Activated gamma-delta T cell treated with Interleukin-2 at 50 U/mL for 16 hours (primary cell): ENCODE data around the gene CDKN1C.

Source experiments
- DNase-seq: peaks from one replicate; pipeline ENCODE4 v3.0.0-alpha.2; 2020

CDKN1C gene

DNA sequence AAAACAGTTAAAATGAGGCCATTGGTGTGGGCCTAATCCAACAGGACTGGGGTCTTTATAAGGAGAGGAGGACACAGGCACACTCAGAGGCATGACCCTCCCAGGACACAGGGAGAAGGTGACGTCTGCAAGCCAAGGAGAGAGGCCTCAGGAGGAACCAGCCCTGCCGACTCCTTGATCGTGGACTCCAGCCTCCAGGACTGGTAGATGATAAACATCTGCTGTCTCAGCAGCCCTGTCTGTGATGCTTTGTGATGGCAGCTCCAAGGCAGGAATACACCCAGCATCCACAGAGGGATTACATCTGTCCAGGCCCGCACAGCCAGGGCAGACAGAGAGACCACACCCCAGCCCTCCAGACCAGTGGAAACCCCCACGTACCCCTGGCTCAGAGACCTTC, 18.4 kb downstream of the CDKN1C start:
- no peak for DNase-seq

DNA sequence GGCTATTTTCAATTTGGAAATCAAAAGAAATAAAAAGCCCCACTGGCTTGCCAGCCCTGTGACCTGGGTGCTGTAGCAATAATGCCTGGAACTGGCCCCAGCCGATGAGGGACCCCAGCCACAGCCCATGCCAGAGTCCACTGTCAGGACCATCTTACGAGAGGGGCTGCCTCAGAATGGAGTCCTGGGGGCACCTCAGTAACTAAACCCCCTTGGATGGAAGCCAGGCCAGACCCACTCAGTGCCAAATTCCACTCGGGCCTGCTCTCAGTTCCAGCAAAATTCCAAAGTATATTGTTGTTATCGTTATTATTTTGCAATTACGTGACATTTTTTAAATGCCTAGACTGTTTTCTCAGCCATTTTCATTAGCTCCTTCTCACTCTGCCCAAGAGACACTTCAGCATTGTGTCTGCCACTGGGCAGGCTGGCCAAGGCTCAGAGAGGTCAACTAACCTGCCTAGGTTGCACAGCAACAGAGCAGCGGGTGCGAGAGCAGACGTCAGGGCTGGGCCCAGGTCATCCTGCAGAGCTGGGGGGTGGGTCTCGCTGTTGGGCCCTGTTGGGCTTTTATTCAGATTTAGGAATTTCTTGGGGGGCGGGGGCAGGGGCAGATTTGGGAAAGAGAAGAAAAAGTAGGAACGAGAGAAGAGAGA, 19.5 kb downstream of the CDKN1C start:
- no peak for DNase-seq

DNA sequence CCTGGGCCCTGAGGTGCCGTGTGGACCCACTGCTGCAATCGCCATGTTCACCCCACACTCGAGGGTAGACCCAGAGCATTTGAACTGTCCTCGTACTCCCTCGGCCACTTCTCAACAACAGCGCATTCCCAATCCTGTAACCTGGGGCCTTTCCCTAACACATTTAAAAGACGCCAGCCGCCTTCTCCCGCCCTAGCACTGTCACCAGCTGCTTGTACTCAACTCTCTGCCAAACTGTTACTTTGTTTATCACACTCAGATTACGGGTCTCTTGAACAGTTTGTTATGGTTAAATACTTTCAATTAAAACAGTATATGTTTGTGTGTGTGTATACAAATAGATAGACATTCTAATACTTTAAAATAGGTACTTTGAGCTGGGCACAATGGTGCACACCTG, 20.7 kb downstream of the CDKN1C start:
- no peak for DNase-seq

DNA sequence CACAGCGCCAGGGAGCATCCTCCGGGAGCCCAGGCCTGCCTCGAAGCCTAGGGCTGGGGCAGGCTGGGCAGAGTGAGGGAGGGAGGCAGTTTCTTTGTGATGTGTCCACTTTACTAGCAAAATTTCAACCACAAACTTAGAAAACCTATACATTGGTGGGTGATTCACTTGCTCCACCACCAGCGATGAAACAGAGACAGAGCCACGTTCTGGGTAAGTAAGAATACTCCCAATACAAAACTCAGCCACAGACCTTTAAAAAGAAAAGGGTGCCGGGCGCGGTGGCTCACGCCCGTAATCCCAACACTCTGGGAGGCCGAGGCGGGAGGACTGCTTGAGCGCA, 22.3 kb downstream of the CDKN1C start:
- no peak for DNase-seq

DNA sequence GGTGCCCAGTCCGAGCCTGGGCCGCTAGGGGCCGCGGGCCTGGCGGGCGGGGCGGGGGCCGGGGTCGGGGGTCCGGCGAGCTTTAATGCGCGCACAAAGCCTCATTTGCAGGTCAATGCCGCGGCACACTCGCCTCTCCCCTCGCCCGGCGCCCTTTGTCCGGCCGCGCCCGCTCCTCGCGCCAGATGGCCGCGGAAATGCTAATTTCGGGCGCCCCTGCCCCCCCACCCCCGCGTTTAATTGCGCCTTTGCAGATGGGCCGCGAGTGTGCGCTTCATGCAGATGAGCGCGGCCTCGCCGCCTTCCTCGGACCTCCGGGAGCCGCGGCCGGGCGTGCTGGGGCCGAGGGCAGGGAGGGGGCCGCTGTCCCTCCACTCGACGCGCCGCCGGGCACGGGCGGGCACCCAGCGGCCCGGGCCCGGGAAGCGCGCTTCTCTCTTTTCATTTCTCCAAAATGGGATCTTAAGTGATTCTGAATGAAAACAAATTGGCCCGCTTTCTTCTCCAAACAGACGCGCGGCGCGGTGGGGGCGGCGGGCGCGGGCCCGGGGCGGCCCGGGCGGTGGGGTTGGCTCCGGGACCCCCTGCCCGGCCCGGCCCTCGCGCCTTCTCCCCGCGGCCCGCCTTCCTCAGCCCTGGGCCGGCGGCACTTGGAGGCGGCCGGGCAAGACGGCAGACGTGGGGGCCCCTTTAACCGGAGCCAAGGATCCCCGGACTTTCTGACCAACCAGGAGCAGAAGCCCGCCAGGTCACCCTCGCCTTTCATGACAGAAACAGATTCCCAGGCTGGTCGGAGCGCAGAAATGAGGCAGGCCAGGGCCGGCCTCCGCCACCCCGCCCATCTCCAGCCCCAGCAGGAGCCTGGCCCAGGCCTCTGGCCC, 22.9 kb downstream of the CDKN1C start:
- no peak for DNase-seq

DNA sequence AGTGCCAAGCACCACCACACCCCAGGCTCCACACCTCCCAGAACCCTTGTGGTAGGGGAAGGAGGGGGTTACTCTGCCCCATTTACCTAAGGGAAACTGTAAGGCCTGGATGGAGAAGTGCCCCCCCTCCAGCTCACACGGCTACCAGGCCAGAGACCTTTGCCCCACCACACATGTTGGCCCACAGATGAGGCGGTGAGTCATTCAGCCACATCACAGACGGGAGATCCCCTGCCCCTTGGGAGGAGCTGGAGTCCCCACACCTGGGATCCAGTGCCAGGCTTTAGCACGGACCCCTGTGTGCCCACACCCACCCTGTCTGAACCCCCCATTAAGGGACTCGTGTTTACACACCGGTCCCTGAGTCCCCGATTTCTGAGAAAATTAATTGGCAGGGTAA, 24.9 kb downstream of the CDKN1C start:
- DNase-seq = no peak

DNA sequence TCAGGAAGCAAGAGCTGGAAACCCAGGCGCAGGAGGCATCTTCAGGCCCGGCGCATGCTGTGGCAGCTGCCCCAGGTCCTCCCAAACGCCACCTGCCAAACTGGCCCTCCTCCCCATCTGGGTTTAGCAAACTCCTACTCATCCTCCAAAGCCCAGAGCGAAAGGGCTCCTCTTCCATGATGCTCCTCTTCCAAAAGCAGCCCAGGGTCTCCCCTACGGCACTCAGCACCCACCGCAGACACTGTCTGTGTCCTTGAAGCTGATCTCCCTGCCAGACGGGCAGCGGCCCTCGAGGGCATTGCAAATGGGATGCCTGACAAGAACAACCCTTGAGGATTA, 25.9 kb downstream of the CDKN1C start:
- no peak for DNase-seq

DNA sequence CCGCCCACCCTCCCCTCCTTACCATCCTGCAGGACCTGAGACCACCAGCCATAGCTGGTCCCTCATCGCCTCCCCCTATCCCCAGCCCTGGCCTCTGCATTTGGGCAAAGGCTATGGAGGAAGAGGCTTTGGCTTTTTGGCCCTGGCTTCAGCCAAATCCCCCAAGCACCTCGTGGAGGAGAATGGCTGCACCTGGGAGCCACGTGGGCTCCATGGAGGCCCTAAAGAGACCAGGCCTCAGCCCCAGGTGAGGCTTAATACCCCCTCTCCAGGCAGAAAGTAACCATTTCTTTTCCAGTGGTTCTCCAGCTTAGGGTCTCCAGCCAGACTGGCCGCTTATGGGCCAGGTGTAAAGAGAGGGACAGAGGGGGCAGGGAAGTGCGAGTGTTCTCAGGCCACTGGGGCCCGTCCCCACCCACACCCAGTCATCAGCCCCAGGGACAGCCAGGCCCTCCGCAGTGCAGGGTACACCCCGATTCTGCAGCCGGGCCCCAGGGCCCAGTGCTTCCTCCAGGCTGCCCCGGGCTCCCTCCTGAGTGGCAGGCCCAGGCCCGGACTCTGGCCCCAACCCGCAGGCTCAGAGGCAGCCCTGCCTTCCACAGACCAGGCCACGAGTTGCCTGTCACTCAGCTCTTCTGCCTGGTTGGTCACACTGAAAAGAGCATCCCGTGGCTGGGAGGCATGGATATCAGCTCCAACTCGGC, 26.4 kb downstream of the CDKN1C start:
- no peak for DNase-seq

DNA sequence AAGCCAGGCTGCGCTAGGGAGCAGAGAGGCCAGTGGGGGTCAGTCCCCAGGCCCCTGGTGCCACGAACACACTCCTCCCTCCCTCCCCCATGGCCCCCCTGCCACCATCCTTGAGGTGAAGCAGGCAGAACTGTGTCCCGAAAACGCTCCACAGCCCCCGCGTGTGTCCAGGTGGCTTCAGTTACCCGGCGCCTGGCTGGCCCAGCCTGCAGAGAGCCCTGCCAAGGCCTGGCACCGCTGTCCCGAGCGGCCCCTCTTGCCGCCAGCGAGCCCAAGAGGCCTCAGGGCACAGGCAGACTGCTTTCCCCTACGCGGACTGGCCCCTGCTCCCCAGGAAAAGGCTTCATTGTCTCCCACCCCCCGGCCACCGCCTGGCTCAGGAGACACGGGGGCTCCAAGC, 27.7 kb downstream of the CDKN1C start:
- DNase-seq = no peak

DNA sequence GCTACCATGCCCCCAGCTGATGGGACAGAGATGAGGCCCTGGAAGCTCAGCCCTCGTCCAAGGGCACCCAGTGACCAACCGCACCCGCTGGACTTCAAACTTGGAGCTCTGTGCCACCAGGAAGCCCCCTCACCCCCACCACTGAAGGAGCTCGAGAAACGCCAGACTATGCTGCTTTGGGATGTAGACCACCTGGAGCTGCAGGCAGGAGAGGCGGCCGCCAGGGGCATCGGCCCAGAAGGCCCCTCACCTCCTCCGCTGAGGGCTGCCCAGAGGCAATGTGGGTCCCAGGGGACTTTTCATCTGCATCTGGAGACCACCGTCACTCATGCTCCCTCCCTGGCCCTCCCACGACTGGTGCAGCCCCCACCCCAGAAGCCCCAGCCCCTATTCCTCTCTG, 28.3 kb downstream of the CDKN1C start:
- no peak for DNase-seq

DNA sequence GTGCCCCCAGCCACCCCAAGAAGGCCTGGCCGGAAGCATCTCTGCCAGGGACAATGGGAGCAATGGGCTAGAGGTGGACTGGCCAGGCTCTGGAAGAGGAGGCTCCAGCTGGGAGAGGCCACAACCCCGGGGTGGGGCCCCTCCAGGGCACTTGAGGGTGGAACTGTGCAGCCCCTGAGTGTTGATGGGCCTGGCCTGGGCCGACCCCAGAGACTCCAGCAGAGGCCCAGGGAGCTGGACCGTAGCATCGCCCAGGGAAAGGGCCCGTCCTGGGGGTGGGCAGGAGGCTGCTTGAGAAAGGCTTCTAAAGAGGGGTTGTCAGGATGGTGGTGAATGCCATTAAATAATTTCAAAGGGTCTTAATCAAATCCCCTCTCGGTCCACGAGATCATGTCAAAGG, 30.4 kb downstream of the CDKN1C start:
- DNase-seq = no peak

DNA sequence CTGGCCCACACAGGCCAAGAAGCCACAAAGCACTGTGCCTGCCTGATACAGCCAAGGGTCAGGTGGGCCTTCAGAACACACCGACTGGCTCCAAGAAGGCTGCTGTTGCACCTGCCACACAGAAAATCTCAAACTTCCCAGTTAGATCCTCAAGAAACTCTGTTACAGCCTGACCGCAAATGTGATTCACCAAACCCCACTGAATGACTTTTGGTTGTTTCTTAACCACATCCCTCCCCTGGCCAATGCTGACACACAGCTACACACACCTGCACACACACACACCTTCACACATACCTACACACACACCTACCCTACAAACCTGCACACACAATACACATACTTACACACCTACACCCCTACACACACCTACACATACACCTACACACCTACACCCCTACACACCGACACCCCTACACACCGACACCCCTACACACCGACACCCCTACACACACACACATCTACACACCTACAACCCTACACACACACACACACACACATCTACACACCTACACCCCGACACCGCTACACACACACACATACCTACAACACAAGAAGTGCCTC, 31.5 kb downstream of the CDKN1C start:
- no peak for DNase-seq

DNA sequence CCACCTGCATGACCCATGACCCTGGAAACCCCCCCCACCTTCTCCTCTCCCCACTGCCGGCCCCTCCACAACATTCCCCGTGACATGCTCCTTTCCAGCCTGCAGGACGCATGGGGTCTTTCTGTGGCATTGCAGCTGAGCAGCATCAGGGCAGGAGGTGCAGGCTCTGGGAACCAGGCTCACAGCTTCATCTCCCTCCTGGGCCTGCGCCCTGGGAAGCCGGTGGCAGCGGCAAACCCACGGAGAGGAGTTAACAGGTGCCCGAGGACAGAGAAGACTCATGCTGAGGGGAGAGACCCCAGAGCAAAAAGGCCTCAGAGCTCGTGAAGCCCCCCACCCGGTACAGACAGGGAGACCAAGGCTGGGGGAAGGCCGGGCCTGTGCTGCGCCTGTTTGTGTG, 32.2 kb downstream of the CDKN1C start:
- no peak for DNase-seq

DNA sequence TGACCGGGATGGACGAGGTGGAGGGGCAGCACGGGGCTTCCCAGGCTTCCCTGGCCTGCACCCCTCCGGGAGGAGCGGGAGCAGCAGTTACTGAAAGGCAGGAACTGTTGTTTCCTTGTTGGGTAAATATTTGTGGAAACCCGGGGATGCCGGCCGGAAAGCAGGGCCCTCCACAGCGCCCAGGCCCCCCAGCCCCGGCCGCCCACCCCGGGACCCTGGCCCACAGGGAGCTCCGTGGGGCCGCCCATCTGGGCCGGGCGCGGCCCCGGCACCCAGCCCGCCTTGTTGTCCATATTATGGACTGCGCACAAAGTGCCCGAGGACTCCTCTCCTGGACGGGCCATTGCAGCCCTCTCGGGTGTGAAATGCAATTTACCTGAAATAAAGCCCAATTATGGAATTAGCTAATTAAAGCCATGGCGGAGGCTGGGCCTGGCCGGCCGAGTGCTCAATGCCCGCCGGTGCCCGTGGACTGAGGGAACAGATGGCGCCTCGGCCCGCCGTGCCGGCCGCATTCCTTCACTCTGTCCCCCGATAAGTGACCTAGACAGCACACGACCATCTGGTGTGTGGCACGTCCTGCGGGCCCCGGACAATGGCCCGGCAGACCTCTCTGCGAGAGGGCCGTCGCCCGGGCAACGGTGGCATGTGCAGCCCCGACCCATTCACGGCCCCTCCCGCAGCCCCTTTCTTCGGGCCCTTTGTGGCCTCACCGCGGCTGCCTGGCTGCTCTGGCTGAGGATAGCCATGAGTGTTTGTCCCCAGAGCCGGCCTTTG, 35.4 kb downstream of the CDKN1C start:
- DNase-seq = no peak

DNA sequence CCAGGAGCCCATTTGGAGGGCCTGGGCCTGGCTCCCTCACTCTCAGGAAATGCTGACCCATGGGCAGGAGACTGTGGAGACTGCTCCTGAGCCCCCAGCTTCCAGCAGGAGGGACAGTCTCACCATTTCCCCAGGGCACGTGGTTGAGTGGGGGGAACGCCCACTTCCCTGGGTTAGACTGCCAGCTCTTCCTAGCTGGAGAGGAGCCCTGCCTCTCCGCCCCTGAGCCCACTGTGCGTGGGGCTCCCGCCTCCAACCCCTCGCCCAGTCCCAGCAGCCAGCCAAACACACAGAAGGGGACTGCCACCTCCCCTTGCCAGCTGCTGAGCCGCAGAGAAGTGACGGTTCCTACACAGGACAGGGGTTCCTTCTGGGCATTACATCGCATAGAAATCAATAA, 37.1 kb downstream of the CDKN1C start:
- DNase-seq = no peak

DNA sequence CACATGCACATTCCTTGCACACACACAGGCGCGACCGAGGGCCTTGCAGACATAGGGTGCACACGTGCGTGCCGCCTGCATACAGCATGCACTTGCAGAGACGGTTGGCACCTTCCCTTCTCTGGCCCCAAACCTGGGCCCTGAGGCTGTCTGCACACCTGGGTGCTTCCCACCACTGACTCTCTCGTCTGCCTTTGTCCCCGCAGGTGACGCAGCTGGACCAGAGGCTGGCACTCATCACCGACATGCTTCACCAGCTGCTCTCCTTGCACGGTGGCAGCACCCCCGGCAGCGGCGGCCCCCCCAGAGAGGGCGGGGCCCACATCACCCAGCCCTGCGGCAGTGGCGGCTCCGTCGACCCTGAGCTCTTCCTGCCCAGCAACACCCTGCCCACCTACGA, 38.0 kb downstream of the CDKN1C start:
- DNase-seq = no peak

DNA sequence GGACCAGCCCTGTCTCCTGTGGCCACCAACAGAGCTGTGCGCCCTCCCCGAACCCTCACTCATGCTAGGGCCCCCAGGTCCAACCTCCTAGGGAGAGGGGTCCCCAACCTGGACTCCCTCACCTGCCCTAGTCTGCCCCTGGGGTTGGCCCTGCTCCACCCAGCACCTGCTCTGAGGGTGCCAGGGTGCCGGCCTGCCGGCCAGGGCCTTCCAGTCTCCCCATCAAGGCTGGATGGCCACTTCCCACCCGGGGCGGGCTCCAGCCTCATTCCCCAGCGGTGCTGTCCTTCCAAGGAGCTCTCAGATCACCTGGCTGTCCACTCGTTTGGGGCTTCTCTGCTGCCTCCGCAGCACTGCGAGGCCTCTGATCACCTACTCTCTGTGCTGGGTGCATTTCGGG, 39.1 kb downstream of the CDKN1C start:
- no peak for DNase-seq

DNA sequence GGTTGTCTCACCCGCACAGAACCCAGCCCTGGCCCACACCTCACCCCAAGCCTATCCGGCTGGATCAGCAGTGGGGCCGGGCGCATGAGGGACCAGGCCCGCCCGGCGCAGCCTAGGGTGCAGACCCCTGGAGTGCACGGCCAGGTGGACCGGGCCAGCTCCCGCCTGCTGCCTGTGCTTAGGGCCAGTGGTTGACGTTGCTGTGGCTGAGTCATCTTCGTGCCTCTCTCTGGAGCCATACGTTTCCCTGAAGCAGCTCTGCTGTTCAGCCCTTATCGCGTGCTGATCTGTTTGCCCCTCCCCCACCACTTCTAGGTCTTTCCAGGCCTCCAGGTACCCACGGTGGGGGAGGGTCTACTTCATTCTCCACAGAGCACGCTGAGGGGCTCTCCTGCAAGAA, 39.5 kb downstream of the CDKN1C start:
- DNase-seq = no peak

DNA sequence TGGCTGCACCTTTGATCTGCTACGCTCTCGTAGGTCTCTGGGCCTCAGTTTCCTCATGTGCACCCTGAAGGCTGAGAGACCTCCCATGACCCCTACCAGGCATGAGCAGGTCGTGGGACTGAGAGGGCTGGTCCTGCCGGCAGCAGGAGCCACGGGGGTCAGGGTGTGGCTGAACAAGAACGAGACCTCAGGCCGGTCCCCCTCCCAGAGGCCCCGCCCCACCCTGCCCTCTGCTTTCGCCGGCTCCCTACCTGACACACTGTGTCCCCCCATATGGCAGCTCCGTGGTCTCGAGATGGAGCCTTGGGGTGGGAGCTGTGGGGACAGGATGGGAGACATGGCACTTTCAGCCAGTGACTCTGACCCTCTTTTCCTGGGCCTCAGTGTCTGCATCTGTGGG, 40.6 kb downstream of the CDKN1C start:
- no peak for DNase-seq

DNA sequence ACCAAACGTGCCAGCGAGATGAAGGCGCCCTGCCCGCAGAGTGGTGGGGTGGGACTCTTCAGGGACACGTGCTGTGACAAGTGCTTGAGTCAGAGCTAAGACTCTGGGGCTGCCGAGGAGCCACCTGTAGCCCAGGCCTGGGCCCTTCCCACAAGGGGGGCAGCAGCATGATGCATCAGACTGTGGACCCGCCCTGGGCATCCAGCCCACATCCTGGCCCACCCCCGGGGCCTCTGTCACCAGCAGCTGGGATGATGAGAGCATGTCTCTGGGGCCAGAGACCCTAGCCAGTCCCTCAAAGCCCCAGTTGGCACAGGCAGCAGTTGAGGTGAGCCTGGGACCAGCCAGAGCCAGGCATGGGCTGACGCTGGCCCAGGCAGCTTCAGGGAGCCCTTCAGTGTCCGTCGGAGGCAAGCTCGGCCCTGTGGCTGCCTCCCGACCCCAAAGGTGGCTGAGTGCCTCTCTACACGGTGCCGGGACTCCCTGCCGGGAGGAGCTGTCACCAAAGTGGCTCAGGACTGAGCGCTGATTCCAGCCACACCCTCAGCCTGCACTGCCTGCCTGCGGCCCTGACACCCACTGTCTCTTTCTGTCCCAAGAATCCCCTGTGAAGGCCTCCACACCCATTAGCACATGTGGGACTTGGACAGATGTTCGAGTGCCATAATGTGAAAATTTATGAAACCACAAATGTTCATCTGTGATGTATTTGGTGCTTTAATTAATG, 41.3 kb downstream of the CDKN1C start:
- no peak for DNase-seq

DNA sequence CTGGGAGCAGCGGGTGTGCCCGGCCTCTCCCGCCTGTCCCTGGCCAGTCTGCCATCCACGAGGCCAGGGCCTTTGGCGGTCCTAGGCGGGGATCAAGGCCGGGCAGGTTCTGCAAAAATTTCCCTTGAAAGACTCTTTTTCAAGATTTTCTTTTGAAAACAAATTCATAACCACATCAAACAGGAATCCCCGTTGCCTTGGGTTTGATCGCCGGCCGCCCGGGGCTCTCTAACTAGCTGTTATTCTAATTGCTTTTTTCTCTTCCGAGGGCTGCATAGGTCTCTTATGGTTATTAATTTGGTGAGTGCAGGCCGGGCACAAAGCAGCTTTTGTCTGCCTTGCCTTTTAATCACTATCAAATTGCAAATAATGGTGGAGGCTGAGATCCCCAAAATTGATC, 42.0 kb downstream of the CDKN1C start:
- DNase-seq = no peak

DNA sequence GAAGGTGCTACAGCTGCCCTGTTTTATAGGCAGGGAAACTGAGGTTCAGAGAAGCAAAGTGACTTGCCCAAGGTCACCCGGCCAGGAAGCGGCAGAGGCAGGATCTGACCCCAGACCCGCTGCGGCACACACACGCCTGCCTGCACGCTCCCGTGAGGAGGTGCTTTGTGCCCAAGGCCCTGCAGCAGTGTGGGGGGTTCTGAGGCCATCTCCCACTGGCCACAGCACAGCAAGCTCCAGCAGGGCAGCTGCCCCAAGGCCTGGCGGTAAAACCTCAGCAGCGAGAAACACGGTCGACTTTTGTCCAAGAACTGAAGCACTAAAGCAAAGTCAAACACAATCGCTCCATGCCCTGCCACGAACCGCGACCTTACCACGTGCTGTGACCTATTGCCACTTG, 42.7 kb downstream of the CDKN1C start:
- DNase-seq = no peak
